ENCODE results near the gene SMURF1.

SMURF1 gene

GRCh38 chr7:98997846-98998245 is 146.1 kb downstream of the SMURF1 start:
- H4K20me1 ChIP-seq (ENCODE audit: insufficient read depth, low read length), result no peaks in the 10 kb centered on the region
- H3K79me2 ChIP-seq (ENCODE audit: insufficient read depth, low read length), result no peaks in the 10 kb centered on the region
- H3K27ac ChIP-seq (ENCODE audit: low read depth, low read length, poor library complexity, severe bottlenecking), result no peak overlapping the region
- H3K9me3 ChIP-seq (ENCODE audit: low read length), result no peaks in the 10 kb centered on the region
- TF ChIP-seq CTCF (IDR thresholded peaks at IDR 0.05; ENCODE audit: low read length) (no peak), EZH2 (IDR thresholded peaks at IDR 0.05; ENCODE audit: borderline replicate concordance, low read length) (no peak)
- H3K4me1 ChIP-seq (ENCODE audit: insufficient read depth, low read length, severe bottlenecking), result no peaks in the 10 kb centered on the region
- no peak overlapping the region for H3K4me3 ChIP-seq (ENCODE audit: low read depth, low read length, poor library complexity, severe bottlenecking)
- peaks cover 88% of the 10 kb centered on the region for H3K36me3 ChIP-seq (ENCODE audit: insufficient read depth, low read length)
- H3K9me2 ChIP-seq (ENCODE audit: low read depth, low read length), result no peaks in the 10 kb centered on the region
- H3F3A ChIP-seq (ENCODE audit: insufficient read depth, low read length), result no peaks in the 10 kb centered on the region
- H3K4me2 ChIP-seq (ENCODE audit: low read length), result no peak overlapping the region
- no peaks in the 10 kb centered on the region for H3K27me3 ChIP-seq (ENCODE audit: insufficient read depth, low read length)
- no peak overlapping the region for H2AFZ ChIP-seq (ENCODE audit: low read length)
- no peak overlapping the region for H3K9ac ChIP-seq (ENCODE audit: low read length)

GRCh38 chr7:98996150-98996552 is 147.8 kb downstream of the SMURF1 start:
- Histone ChIP-seq H3K27ac (ENCODE audit: low read depth, low read length, poor library complexity, severe bottlenecking) (no peak overlapping the region), H2AFZ (ENCODE audit: low read length) (no peak overlapping the region), H3K79me2 (ENCODE audit: insufficient read depth, low read length) (no peaks in the 10 kb centered on the region), H3F3A (ENCODE audit: insufficient read depth, low read length) (no peaks in the 10 kb centered on the region), H4K20me1 (ENCODE audit: insufficient read depth, low read length) (no peaks in the 10 kb centered on the region), H3K9ac (ENCODE audit: low read length) (no peak overlapping the region), H3K9me2 (ENCODE audit: low read depth, low read length) (no peaks in the 10 kb centered on the region), H3K4me3 (ENCODE audit: low read depth, low read length, poor library complexity, severe bottlenecking) (no peak overlapping the region), H3K4me1 (ENCODE audit: insufficient read depth, low read length, severe bottlenecking) (no peaks in the 10 kb centered on the region), H3K36me3 (ENCODE audit: insufficient read depth, low read length) (peaks cover 90% of the 10 kb centered on the region), H3K9me3 (ENCODE audit: low read length) (no peaks in the 10 kb centered on the region), H3K4me2 (ENCODE audit: low read length) (no peak overlapping the region), H3K27me3 (ENCODE audit: insufficient read depth, low read length) (no peaks in the 10 kb centered on the region)
- TF ChIP-seq EZH2 (IDR thresholded peaks at IDR 0.05; ENCODE audit: borderline replicate concordance, low read length) (no peak), CTCF (IDR thresholded peaks at IDR 0.05; ENCODE audit: low read length) (no peak)

GRCh38 chr7:98995523-98996149 is 148.3 kb downstream of the SMURF1 start:
- H2AFZ ChIP-seq (ENCODE audit: low read length), result no peak overlapping the region
- H3K9me3 ChIP-seq (ENCODE audit: low read length), result no peaks in the 10 kb centered on the region
- H3K4me3 ChIP-seq (ENCODE audit: low read depth, low read length, poor library complexity, severe bottlenecking), result no peak overlapping the region
- H3K36me3 ChIP-seq (ENCODE audit: insufficient read depth, low read length), result peaks cover 90% of the 10 kb centered on the region
- H4K20me1 ChIP-seq (ENCODE audit: insufficient read depth, low read length), result no peaks in the 10 kb centered on the region
- H3K27ac ChIP-seq (ENCODE audit: low read depth, low read length, poor library complexity, severe bottlenecking), result no peak overlapping the region
- no peak overlapping the region for H3K9ac ChIP-seq (ENCODE audit: low read length)
- no peaks in the 10 kb centered on the region for H3F3A ChIP-seq (ENCODE audit: insufficient read depth, low read length)
- H3K9me2 ChIP-seq (ENCODE audit: low read depth, low read length), result no peaks in the 10 kb centered on the region
- H3K4me2 ChIP-seq (ENCODE audit: low read length), result no peak overlapping the region
- no peaks in the 10 kb centered on the region for H3K4me1 ChIP-seq (ENCODE audit: insufficient read depth, low read length, severe bottlenecking)
- no peaks in the 10 kb centered on the region for H3K79me2 ChIP-seq (ENCODE audit: insufficient read depth, low read length)
- H3K27me3 ChIP-seq (ENCODE audit: insufficient read depth, low read length), result no peaks in the 10 kb centered on the region
- TF ChIP-seq EZH2 (IDR thresholded peaks at IDR 0.05; ENCODE audit: borderline replicate concordance, low read length) (no peak), CTCF (IDR thresholded peaks at IDR 0.05; ENCODE audit: low read length) (no peak)
